GM13977 (cell line): ENCODE results near the gene ARHGAP19.

ENCODE experiments used
- DNase-seq: peaks from one replicate; pipeline ENCODE4 v3.0.0; 2012; ENCODE audit warnings: low spot score
- CTCF ChIP-seq: IDR thresholded peaks from 2 replicates; pipeline ENCODE4 v1.5.1; 2012; ENCODE audit warnings: mild to moderate bottlenecking, control low read depth; ENCODE audit not compliant: insufficient read depth; ENCODE audit errors: extremely low read depth, missing control alignments
- in situ Hi-C: fragments of 300-500 bp; cut with MboI; formaldehyde crosslinking; loops from one replicate; pipeline ENCODE4 v1.12.0; 2022; ENCODE audit warnings: low sequenced_read_pairs, low pct_unique_long_range_greater_than_20kb, mixed read lengths, inconsistent platforms; ENCODE audit not compliant: unreplicated experiment

ARHGAP19 gene

GRCh38 chr10:97197030-97197500 is 95.4 kb downstream of the ARHGAP19 start:
- in situ Hi-C loops, result no loop called here
- no peak for DNase-seq
- TF ChIP-seq CTCF, result no peak

DNA sequence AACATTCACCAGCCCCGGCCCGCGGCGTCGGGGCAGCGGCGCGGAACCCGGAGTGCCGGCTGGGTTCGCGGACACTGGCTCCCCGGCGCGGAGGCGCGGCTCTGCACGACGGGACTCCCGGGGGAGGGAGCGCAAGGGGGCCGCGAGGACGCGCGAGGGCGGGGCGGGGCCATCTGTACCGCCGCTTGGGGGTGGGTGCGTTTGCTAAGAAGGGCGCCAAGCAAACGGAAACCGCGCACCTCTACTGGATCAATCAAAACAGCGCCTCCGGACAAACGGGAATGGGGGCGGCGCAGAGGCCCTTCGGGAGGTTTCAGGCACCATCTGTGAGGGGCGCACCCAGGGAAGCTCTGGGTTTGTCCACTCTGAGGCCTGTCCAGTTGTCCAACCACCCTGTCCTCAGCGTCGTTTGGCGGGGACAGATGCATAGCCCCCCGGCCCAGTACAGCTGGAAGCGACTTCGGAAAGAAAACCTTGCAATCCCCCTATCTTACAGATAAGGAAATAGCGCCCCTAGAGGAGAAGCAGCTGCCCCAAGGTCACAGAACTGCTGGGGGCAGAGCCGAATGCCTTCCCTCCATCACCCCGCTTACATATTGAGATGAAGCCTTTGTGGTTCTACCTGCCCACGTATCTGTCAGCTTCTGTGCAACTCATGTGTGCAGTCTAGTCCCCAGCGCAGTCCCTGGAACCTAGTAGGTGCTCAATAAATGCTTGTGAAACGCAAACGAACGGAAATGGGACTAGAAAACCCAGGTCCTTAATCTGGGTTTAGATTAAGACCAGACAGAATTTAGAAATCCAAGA is 96.0 kb downstream of the ARHGAP19 start:
- peak; percentile 87 for DNase-seq
- in situ Hi-C loops, result no loop called here
- TF ChIP-seq CTCF, result peak; percentile 75

- no peak for TF ChIP-seq CTCF
- DNase-seq, result no peak
Observed at GRCh38 chr10:97195706-97196222, 96.7 kb downstream of the ARHGAP19 start.

DNA sequence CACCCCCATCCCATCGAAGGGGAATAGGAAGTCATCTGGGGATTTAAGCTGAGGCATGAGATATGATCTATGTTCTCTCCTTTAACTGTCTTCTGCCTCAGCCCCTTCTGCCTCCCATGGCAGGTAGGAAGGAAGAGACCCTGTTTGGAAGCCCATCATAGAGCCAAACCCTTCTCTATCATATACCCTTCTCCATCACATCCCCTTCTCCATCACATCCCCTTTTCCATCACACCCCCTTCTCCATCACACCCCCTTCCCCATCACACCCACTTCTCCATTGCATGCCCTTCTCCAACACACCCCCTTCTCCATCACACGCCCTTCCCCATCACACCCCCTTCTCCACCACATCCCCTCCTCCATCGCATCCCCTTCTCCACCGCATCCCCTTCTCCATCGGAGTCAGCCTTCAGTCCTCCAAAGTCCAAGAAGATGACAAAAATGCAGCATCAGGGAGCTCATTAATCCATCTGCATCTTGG is 99.4 kb downstream of the ARHGAP19 start:
- TF ChIP-seq CTCF, result no peak
- in situ Hi-C loops, result no loop called here
- DNase-seq, result no peak

More at GRCh38 chr10:97195706-97196222, 96.7 kb downstream of the ARHGAP19 start:
- in situ Hi-C loops, result no loop called here

DNA sequence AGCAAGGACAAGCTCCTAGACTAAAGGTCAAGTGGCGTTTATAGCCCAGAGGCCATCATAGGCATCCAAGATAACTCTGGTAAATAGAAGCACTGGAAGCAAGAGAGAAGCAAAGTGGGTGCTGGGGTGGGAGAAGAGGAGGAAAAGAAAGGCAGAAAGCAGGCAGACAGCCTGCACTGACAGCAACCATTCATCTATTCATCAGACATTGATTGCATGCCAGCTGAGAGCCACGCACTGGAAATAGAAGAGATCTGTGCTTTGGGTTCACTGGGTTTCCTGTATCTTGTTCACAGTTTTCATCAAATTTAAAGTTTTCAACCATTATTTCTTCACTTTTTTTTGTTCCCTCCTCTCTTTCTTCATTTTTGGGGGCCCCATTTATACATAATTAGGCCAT is 102.0 kb downstream of the ARHGAP19 start:
- in situ Hi-C loops, result no loop called here
- no peak for TF ChIP-seq CTCF
- DNase-seq, result no peak

- in situ Hi-C loops, result no loop called here
- DNase-seq, result no peak
- TF ChIP-seq CTCF, result no peak
Observed at GRCh38 chr10:97188261-97188711, 104.2 kb downstream of the ARHGAP19 start.
